Gastroesophageal sphincter (tissue), 4 donors: ENCODE data around the gene EIF4E3. TPM values are rescaled to one million over a fixed set of nuclear protein-coding genes. Genes with fewer than 3 reads are reported as not detected.

Experiments used
- ATAC-seq: fragments of 150-250 bp; one replicate; pipeline ENCODE4 v1.9.1; 2016; ENCODE audit warnings: mild to moderate bottlenecking, moderate library complexity
- H3K27ac ChIP-seq, 4 donors: fragments of 200-600 bp; sonication (generic) in 3 of 4; 1 replicate in 3 of 4; 2 replicates in 1 of 4; pipeline ENCODE4 v1.5.1; 2016 to 2019
- H3K27me3 ChIP-seq: fragments of 200-600 bp; sonication (generic); one replicate; pipeline ENCODE4 v1.5.1; 2019
- H3K36me3 ChIP-seq, 2 donors: fragments of 200-600 bp; sonication (generic); one replicate each; pipeline ENCODE4 v1.5.1; 2019; ENCODE audit warnings: control low read depth in 1 of 2
- H3K4me1 ChIP-seq, 3 donors: fragments of 200-600 bp; sonication (generic); 1 replicate in 2 of 3; 2 replicates in 1 of 3; pipeline ENCODE4 v1.5.1; 2016 to 2019; ENCODE audit warnings: control low read depth in 2 of 3
- H3K4me3 ChIP-seq, 2 donors: fragments of 200-600 bp; sonication (generic); one replicate each; pipeline ENCODE4 v1.5.1; 2019; ENCODE audit warnings: mild to moderate bottlenecking in 1 of 2, moderate library complexity in 1 of 2
- H3K9me3 ChIP-seq, 3 donors: fragments of 200-600 bp; sonication (generic); one replicate each; pipeline ENCODE4 v1.5.1; 2017 to 2019; ENCODE audit warnings: control low read depth in 2 of 3
- EP300 ChIP-seq: sonication (generic); formaldehyde crosslinking; IDR thresholded peaks from one replicate; pipeline ENCODE4 v1.6.1; 2017; ENCODE audit warnings: antibody characterized with exemption, mild to moderate bottlenecking
- POLR2A ChIP-seq, 2 donors: fragments of 450-650 bp; IDR thresholded peaks; one replicate each; pipeline ENCODE4 v1.6.1; 2017; ENCODE audit warnings: antibody characterized with exemption in 2 of 2, mild to moderate bottlenecking in 2 of 2, moderate library complexity in 1 of 2
- POLR2AphosphoS5 ChIP-seq: sonication (generic); formaldehyde crosslinking; IDR thresholded peaks from one replicate; pipeline ENCODE4 v1.6.1; 2017; ENCODE audit warnings: antibody characterized with exemption
- WGBS, 2 donors: methylation state at CpG; one replicate each; pipeline ENCODE4 v1.1.5; 2018; ENCODE audit warnings: low coverage in 1 of 2; 5-methylcytosine and 5-hydroxymethylcytosine counted together
- total RNA-seq, 4 donors: library from RNA; depleted of rRNA; stranded (reverse); fragments of >200 nt; gene quantifications; one replicate each; pipeline ENCODE4 v1.1.0, GENCODE V29; 2016
- TF ChIP-seq, protein P1 (sequence below), 4 experiments: fragments of 200-600 bp in 2 of 4; fragments of 450-650 bp in 2 of 4; sonication (generic) in 1 of 4; IDR thresholded peaks; one replicate each; pipeline ENCODE4 v1.5.1; 2017 to 2019; ENCODE audit warnings: antibody characterized with exemption in 4 of 4, mild to moderate bottlenecking in 2 of 4, moderate library complexity in 2 of 4

The EIF4E3 gene
- total RNA-seq, 4 donors from 2014 or later = 28.8 to 55.8 (median 41.6) TPM

DNA sequence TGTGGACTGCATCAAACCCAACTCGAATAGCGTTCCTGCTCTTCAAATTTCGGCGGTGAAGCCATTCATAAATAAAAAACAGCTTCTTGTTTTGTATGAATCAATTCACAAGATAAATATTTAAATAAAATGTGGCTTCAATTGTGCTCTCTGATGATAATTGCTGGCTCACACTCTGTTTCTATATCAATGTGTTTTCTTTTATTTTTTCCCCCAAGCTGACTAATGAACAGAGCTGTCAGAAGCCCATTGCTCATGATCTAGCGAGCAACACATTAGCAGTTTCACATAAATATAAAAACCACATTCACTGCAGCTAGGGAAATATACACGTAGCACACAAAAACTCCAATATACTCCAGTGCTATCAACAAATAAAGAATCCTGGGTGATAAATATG lies 96.7 kb downstream of the EIF4E3 start:
- no peak overlapping the region for H3K4me3 ChIP-seq
- no peaks in the 10 kb centered on the region for H3K27me3 ChIP-seq
- H3K9me3 ChIP-seq = no peaks in the 10 kb centered on the region
- no peaks in the 10 kb centered on the region for H3K36me3 ChIP-seq
- TF ChIP-seq EP300 = no peak
- no peak for TF ChIP-seq POLR2AphosphoS5
- TF ChIP-seq, protein P1, sequence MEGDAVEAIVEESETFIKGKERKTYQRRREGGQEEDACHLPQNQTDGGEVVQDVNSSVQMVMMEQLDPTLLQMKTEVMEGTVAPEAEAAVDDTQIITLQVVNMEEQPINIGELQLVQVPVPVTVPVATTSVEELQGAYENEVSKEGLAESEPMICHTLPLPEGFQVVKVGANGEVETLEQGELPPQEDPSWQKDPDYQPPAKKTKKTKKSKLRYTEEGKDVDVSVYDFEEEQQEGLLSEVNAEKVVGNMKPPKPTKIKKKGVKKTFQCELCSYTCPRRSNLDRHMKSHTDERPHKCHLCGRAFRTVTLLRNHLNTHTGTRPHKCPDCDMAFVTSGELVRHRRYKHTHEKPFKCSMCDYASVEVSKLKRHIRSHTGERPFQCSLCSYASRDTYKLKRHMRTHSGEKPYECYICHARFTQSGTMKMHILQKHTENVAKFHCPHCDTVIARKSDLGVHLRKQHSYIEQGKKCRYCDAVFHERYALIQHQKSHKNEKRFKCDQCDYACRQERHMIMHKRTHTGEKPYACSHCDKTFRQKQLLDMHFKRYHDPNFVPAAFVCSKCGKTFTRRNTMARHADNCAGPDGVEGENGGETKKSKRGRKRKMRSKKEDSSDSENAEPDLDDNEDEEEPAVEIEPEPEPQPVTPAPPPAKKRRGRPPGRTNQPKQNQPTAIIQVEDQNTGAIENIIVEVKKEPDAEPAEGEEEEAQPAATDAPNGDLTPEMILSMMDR (IDR thresholded peaks at IDR 0.05) = no peak
- TF ChIP-seq POLR2A (IDR thresholded peaks at IDR 0.05) = no peak
- H3K27ac ChIP-seq = no peak overlapping the region
- ATAC-seq = no peak
- H3K4me1 ChIP-seq = peaks cover 0 to 8% (median 3%) of the 10 kb centered on the region in 3 donors
- WGBS, 2 donors = 57 to 61% methylated on average over 6 of the region's 6 CpGs

DNA sequence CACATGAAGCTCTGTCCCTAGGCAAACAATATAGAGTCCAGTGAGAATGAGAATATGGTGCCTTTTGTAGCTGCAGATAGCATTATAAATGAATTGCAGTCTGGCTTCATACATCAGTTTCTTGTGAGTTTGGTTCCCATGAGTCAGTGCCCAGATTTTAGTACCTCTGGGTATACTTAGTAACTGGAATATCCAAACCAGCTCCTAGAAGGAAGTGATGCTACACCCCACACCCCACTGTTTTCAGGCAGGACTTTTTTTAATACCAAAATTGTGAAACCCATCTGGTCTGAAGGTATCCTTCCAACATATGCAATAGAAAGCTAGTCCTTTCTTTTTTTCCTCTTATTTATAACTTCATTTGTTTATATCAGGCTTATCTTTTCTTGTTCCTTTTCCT lies 99.5 kb downstream of the EIF4E3 start:
- no peaks in the 10 kb centered on the region for H3K9me3 ChIP-seq
- H3K27ac ChIP-seq = no peak overlapping the region
- H3K4me3 ChIP-seq = no peak overlapping the region
- TF ChIP-seq POLR2AphosphoS5 (no peak), EP300 (no peak), POLR2A (IDR thresholded peaks at IDR 0.05) (no peak)
- TF ChIP-seq, protein P1 (IDR thresholded peaks at IDR 0.05) = no peak
- H3K4me1 ChIP-seq = peaks cover 0 to 8% (median 3%) of the 10 kb centered on the region in 3 donors
- no peaks in the 10 kb centered on the region for H3K36me3 ChIP-seq
- no peak for ATAC-seq
- no peaks in the 10 kb centered on the region for H3K27me3 ChIP-seq

Other genes with a start within 250 kb of the EIF4E3 start
- gene FOXP1, start 141.7 kb downstream of the EIF4E3 start, total RNA-seq = 100 to 1,000 TPM; 169 to 300 (median 202) TPM
- 1 to 10 TPM; 1.7 to 2.8 (median 2.0) TPM for gene GPR27, start 28.5 kb upstream of the EIF4E3 start, total RNA-seq
- 1 to 10 TPM in 2 of 4 donors, not detected in 2; 1.1 to 1.3 TPM for gene PROK2, start 59.7 kb upstream of the EIF4E3 start, total RNA-seq